Natural killer cell (primary cell): ENCODE measurements around the gene PRR33. TPM values are rescaled to one million over a fixed set of nuclear protein-coding genes. Genes with fewer than 3 reads are reported as not detected.

Experiments
- ATAC-seq, 3 donors: fragments of 150-1000 bp in 2 of 3; fragments of 200-7000 bp in 1 of 3; cut with Tn5 transposase; 1 replicate in 1 of 3; 2 replicates in 2 of 3; pipeline ENCODE4 v1.10.0; 2021; ENCODE audit warnings: mild to moderate bottlenecking in 2 of 3, moderate library complexity in 2 of 3
- DNase-seq, 2 donors: peaks; one replicate each; pipeline versions ENCODE4 v3.0.0 to v3.0.0-alpha.2; 2013 to 2021; ENCODE audit warnings: mixed read lengths in 1 of 2
- H3K27ac ChIP-seq: one replicate; pipeline ENCODE4 v1.5.1; 2013; ENCODE audit warnings: mild to moderate bottlenecking, low read length
- H3K27me3 ChIP-seq: one replicate; pipeline ENCODE4 v1.6.1; 2013; ENCODE audit warnings: low read length; ENCODE audit not compliant: control insufficient read depth, insufficient read depth
- H3K36me3 ChIP-seq: one replicate; pipeline ENCODE4 v1.6.1; 2013; ENCODE audit warnings: low read length; ENCODE audit not compliant: control insufficient read depth, insufficient read depth
- H3K4me1 ChIP-seq: one replicate; pipeline ENCODE4 v1.6.1; 2013; ENCODE audit warnings: low read length; ENCODE audit not compliant: control insufficient read depth, insufficient read depth
- H3K4me3 ChIP-seq: one replicate; pipeline ENCODE4 v1.5.1; 2013; ENCODE audit warnings: low read length
- H3K9me3 ChIP-seq: one replicate; pipeline ENCODE4 v1.6.1; 2013; ENCODE audit warnings: low read length; ENCODE audit not compliant: control insufficient read depth, insufficient read depth
- H3K27ac Mint-ChIP-seq, 2 donors: one replicate each; pipeline ENCODE4 v1.8.0; 2022; ENCODE audit warnings: mild to moderate bottlenecking in 2 of 2, mixed read lengths in 2 of 2, moderate library complexity in 1 of 2
- H3K27me3 Mint-ChIP-seq, 2 donors: one replicate each; pipeline ENCODE4 v1.8.0; 2022; ENCODE audit warnings: low read depth in 2 of 2, mixed read lengths in 2 of 2
- H3K36me3 Mint-ChIP-seq: one replicate; pipeline ENCODE4 v1.8.0; 2022; ENCODE audit warnings: mixed read lengths
- H3K4me1 Mint-ChIP-seq, 2 donors: one replicate each; pipeline ENCODE4 v1.8.0; 2022; ENCODE audit warnings: mixed read lengths in 2 of 2
- H3K4me3 Mint-ChIP-seq: one replicate; pipeline ENCODE4 v1.8.0; 2022; ENCODE audit warnings: mild to moderate bottlenecking, moderate library complexity, mixed read lengths
- H3K9me3 Mint-ChIP-seq, 2 donors: one replicate each; pipeline ENCODE4 v1.8.0; 2022; ENCODE audit warnings: mixed read lengths in 2 of 2
- WGBS: methylation state at CpG from one replicate; pipeline ENCODE4 v1.1.7; 2013; ENCODE audit warnings: missing lambda C conversion rate; ENCODE audit not compliant: insufficient coverage; 5-methylcytosine and 5-hydroxymethylcytosine counted together
- intact Hi-C: fragments of 100-400 bp; cut with micrococcal nuclease; formaldehyde crosslinking; loops from one replicate; pipeline ENCODE4 v1.14.2; 2022
- total RNA-seq, 4 donors: library from RNA; stranded (reverse); fragments of 120-200 nt in 1 of 4; gene quantifications; one replicate each; pipeline versions ENCODE4 v1.2.3 to v1.2.4, GENCODE V29; 2013 to 2022
- TF ChIP-seq, protein P1 (sequence below): fragments of 200-600 bp; IDR thresholded peaks from one replicate; pipeline ENCODE4 v1.8.0; 2022; ENCODE audit warnings: antibody characterized with exemption

PRR33 gene
- total RNA-seq, 3 donors from 2014 or later (not counting 1 experiment from before 2014, with no cell fraction given) = 0.14 to 0.32 TPM; not detected in 1

DNA sequence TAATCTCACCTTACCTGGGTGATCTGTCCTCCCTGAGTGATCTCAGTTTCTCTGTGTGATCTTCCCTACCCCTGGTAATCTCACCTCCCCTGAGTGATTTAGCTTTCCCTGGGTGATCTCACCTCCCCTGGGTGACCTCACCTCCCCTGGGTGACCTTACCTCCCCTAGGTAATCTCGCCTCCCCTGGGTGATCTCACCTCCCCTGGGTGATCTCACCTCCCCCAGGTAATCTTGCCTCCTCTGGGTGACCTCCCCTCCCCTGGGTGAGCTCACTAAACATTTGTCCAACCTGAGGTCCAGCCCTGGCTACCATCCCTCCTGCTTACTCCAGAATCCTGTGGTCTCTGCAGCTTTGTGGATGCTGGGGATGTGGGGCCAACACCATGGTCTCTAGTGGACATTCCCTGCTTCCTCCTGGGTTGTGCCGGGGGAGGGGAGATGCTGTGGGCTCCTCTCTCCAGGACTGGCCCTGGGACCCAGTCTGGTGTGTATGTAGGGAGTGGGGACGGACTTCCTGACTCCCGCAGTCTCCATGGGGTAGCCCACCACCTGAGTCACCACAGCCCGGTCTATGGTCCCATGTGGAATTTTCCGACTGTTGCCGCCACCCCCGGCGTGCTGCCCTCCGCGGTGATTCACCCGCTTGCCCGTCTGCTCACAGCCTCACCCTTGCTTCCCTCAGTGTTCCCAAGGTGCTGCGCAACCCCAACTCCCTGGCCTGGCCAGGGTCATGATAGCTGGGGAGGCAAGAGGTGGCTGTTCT is 28.9 kb downstream of the PRR33 start:
- 93% methylated on average over 14 of the region's 14 CpGs for WGBS
- H3K36me3 ChIP-seq = peaks cover 30% of the 10 kb centered on the region
- intact Hi-C loops = no loop called here
- no peak overlapping the region for H3K4me3 Mint-ChIP-seq
- H3K27ac ChIP-seq = no peak overlapping the region
- H3K4me1 Mint-ChIP-seq = peaks cover 7 to 10% of the 10 kb centered on the region in 2 donors
- no peak for DNase-seq
- no peaks in the 10 kb centered on the region for H3K36me3 Mint-ChIP-seq
- ATAC-seq = no peak
- no peaks in the 10 kb centered on the region for H3K9me3 Mint-ChIP-seq
- no peaks in the 10 kb centered on the region for H3K27me3 Mint-ChIP-seq
- no peak overlapping the region for H3K27ac Mint-ChIP-seq
- no peaks in the 10 kb centered on the region for H3K27me3 ChIP-seq
- TF ChIP-seq, protein P1, sequence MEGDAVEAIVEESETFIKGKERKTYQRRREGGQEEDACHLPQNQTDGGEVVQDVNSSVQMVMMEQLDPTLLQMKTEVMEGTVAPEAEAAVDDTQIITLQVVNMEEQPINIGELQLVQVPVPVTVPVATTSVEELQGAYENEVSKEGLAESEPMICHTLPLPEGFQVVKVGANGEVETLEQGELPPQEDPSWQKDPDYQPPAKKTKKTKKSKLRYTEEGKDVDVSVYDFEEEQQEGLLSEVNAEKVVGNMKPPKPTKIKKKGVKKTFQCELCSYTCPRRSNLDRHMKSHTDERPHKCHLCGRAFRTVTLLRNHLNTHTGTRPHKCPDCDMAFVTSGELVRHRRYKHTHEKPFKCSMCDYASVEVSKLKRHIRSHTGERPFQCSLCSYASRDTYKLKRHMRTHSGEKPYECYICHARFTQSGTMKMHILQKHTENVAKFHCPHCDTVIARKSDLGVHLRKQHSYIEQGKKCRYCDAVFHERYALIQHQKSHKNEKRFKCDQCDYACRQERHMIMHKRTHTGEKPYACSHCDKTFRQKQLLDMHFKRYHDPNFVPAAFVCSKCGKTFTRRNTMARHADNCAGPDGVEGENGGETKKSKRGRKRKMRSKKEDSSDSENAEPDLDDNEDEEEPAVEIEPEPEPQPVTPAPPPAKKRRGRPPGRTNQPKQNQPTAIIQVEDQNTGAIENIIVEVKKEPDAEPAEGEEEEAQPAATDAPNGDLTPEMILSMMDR = no peak
- no peak overlapping the region for H3K4me3 ChIP-seq
- no peaks in the 10 kb centered on the region for H3K9me3 ChIP-seq
- H3K4me1 ChIP-seq = peaks cover 76% of the 10 kb centered on the region

DNA sequence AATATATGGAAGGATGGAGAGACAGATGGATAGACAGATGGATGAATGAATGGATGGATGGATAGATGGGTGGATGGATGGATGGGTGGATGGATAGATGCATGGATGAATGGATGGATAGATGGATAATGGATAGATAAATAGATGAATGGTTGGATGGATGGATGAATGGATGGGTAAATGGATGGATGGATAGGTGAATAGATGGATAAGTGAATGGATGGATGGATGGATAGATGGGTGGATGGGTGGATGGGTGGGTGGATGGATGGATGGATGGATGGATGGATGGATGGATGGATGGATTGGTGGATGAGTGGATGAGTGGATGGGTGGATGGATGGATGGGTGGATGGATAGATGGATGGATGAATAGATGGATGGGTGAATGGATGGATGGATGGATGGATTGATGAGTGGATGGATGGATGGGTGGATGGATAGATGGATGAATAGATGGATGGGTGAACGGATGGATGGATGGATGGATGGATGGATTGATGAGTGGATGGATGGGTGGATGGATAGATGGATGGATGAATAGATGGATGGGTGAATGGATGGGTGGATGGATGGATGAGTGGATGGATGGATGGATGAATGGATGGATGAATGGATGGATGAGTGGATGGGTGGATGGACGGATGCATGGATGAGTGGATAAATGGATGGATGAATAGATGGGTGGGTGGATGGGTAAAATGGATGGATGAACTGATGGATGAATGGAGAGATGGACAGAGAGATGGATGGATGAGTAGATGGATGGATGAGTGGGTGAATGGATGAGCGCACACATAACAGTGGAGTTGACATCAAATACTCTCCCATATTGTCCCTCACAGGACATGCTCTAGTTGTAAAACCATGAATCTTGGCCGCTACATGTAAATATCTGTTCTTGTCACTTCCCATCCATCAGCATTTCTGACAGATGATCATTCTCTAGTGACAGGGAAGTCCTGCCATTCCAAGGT is 30.0 kb downstream of the PRR33 start:
- Mint-ChIP-seq H3K9me3 (no peaks in the 10 kb centered on the region), H3K27me3 (no peaks in the 10 kb centered on the region), H3K4me3 (no peak overlapping the region), H3K4me1 (peaks cover 6 to 9% of the 10 kb centered on the region in 2 donors), H3K36me3 (no peaks in the 10 kb centered on the region), H3K27ac (no peak overlapping the region)
- Histone ChIP-seq H3K4me1 (peaks cover 76% of the 10 kb centered on the region), H3K27me3 (no peaks in the 10 kb centered on the region), H3K27ac (no peak overlapping the region), H3K36me3 (peaks cover 34% of the 10 kb centered on the region), H3K9me3 (no peaks in the 10 kb centered on the region), H3K4me3 (no peak overlapping the region)
- TF ChIP-seq, protein P1 = no peak
- DNase-seq (no peak), ATAC-seq (no peak)
- intact Hi-C loops = no loop called here
- over 99% methylated on average over 3 of the region's 4 CpGs for WGBS

DNA sequence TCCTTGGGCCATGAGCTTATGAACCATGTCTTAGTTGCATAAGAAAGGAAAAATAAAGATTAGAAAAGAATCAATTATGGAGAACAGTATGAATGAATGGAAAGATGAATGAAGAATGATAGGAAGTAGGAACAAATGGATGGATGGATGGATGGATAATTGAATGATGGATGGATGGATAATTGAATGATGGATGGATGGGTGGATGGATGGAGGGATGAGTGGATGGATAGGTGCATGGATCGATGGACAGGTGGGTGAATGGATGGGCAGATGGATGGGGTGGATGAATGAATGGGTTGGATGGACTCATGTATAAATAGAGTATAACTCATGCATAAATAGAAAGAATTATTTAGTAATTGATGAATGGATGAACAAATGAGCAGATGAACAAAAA is 31.6 kb downstream of the PRR33 start:
- H3K27ac ChIP-seq = no peak overlapping the region
- Mint-ChIP-seq H3K27me3 (no peaks in the 10 kb centered on the region), H3K36me3 (no peaks in the 10 kb centered on the region), H3K9me3 (no peaks in the 10 kb centered on the region), H3K27ac (no peak overlapping the region), H3K4me3 (no peak overlapping the region), H3K4me1 (peaks cover 0 to 19% of the 10 kb centered on the region in 2 donors)
- ATAC-seq (no peak), DNase-seq (no peak)
- H3K4me1 ChIP-seq = peaks cover 78% of the 10 kb centered on the region
- H3K4me3 ChIP-seq = no peak overlapping the region
- TF ChIP-seq, protein P1 = no peak
- WGBS = 100% methylated on average over 1 of the region's 1 CpG
- no peaks in the 10 kb centered on the region for H3K27me3 ChIP-seq
- intact Hi-C loops = no loop called here
- H3K9me3 ChIP-seq = no peaks in the 10 kb centered on the region
- peaks cover 35% of the 10 kb centered on the region for H3K36me3 ChIP-seq
